ENCODE data around the gene TKTL1.

TKTL1 gene

GRCh38 chrX:154378059-154378798 lies 82.6 kb downstream of the TKTL1 start:
- no peak for DNase-seq (ENCODE audit: low spot score)

- peak; percentile 85 for DNase-seq (ENCODE audit: low spot score)
These were observed 83.4 kb downstream of the TKTL1 start, which contains the start of gene EMD for GRCh38 chrX:154378799-154379568. EMD (plus strand) TSS chrX:154379295; CDS start chrX:154379485, 190 bp downstream.

- DNase-seq (ENCODE audit: low spot score), result no peak
These were observed 84.0 kb downstream of the TKTL1 start for GRCh38 chrX:154379569-154379951.

Measured in AG08395 (cell line).